SK-N-SH treated with all-trans-retinoic acid at 6 μM for 48 hours (cell line): Measurements from ENCODE around the gene RHO.

Experiments used
- ATAC-seq: fragments of 200-7000 bp; cut with Tn5 transposase; 3 replicates; pipeline ENCODE4 v1.9.1; 2020; ENCODE audit warnings: mild to moderate bottlenecking, moderate library complexity
- ARNTL ChIP-seq: fragments of 450-650 bp; formaldehyde crosslinking; IDR thresholded peaks from 2 replicates; pipeline ENCODE4 v1.5.0; 2020; ENCODE audit warnings: low read depth, mild to moderate bottlenecking, moderate library complexity, borderline replicate concordance
- BACH2 ChIP-seq: fragments of 250-450 bp; sonication (Bioruptor Pico); IDR thresholded peaks from 2 replicates; pipeline ENCODE4 v1.9.0; 2021; ENCODE audit warnings: mild to moderate bottlenecking, borderline replicate concordance
- ESRRG ChIP-seq: fragments of 250-450 bp; sonication (Bioruptor Pico); IDR thresholded peaks from 2 replicates; pipeline ENCODE4 v1.6.1; 2021; ENCODE audit warnings: mild to moderate bottlenecking
- GLIS3 ChIP-seq: fragments of 250-450 bp; sonication (Bioruptor Pico); IDR thresholded peaks from 2 replicates; pipeline ENCODE4 v1.5.0; 2020; ENCODE audit warnings: mild to moderate bottlenecking, moderate library complexity
- ISL1 ChIP-seq: fragments of 250-450 bp; sonication (Bioruptor Pico); IDR thresholded peaks from 2 replicates; pipeline ENCODE4 v2.1.2; 2022; ENCODE audit warnings: mild to moderate bottlenecking, moderate library complexity
- OSR1 ChIP-seq: fragments of 250-450 bp; sonication (Bioruptor Pico); IDR thresholded peaks from 2 replicates; pipeline ENCODE4 v1.8.0; 2022; ENCODE audit warnings: moderate library complexity, mild to moderate bottlenecking, inconsistent platforms
- PPARA ChIP-seq: fragments of 250-450 bp; sonication (Bioruptor Pico); IDR thresholded peaks from 2 replicates; pipeline ENCODE4 v1.5.0; 2020; ENCODE audit warnings: mild to moderate bottlenecking, borderline replicate concordance
- SNAI2 ChIP-seq: fragments of 250-450 bp; sonication (Bioruptor Pico); IDR thresholded peaks from 2 replicates; pipeline ENCODE4 v1.5.0; 2020; ENCODE audit warnings: mild to moderate bottlenecking, moderate library complexity
- TCF4 ChIP-seq: fragments of 250-450 bp; sonication (Bioruptor Pico); IDR thresholded peaks from 2 replicates; pipeline ENCODE4 v1.8.0; 2021; ENCODE audit warnings: mild to moderate bottlenecking, moderate library complexity, borderline replicate concordance
- ZC3H10 ChIP-seq: fragments of 250-450 bp; sonication (Bioruptor Pico); IDR thresholded peaks from 2 replicates; pipeline ENCODE4 v1.5.1; 2021; ENCODE audit warnings: mild to moderate bottlenecking, moderate library complexity
- ZFP3 ChIP-seq: fragments of 250-450 bp; sonication (Bioruptor Pico); IDR thresholded peaks from 2 replicates; pipeline ENCODE4 v1.5.0; 2020; ENCODE audit warnings: mild to moderate bottlenecking, moderate library complexity
- ZFP30 ChIP-seq: fragments of 450-650 bp; formaldehyde crosslinking; IDR thresholded peaks from 2 replicates; pipeline ENCODE4 v1.5.0; 2022; ENCODE audit warnings: mild to moderate bottlenecking, moderate library complexity
- ZNF565 ChIP-seq: fragments of 450-650 bp; formaldehyde crosslinking; conservative IDR thresholded peaks from 2 replicates; pipeline ENCODE4 v1.5.0; 2020; ENCODE audit warnings: low read depth, mild to moderate bottlenecking, moderate library complexity
- ZNF70 ChIP-seq: fragments of 450-650 bp; formaldehyde crosslinking; IDR thresholded peaks from 2 replicates; pipeline ENCODE4 v1.5.0; 2020; ENCODE audit warnings: mild to moderate bottlenecking, moderate library complexity
- ZNF8 ChIP-seq: fragments of 450-650 bp; formaldehyde crosslinking; IDR thresholded peaks from 2 replicates; pipeline ENCODE4 v1.5.0; 2020; ENCODE audit warnings: mild to moderate bottlenecking, moderate library complexity
- TF ChIP-seq, protein P1 (sequence below): fragments of 250-450 bp; sonication (Bioruptor Pico); IDR thresholded peaks from 2 replicates; pipeline ENCODE4 v1.5.0; 2020; ENCODE audit warnings: mild to moderate bottlenecking, moderate library complexity
- TF ChIP-seq, protein P2 (sequence below): fragments of 250-450 bp; sonication (Bioruptor Pico); IDR thresholded peaks from 2 replicates; pipeline ENCODE4 v1.5.1; 2020; ENCODE audit warnings: low read depth, mild to moderate bottlenecking, moderate library complexity
- TF ChIP-seq, protein P3 (sequence below): fragments of 250-450 bp; sonication (Bioruptor Pico); IDR thresholded peaks from 2 replicates; pipeline ENCODE4 v1.5.1; 2021; ENCODE audit warnings: mild to moderate bottlenecking, moderate library complexity
- TF ChIP-seq, protein P4 (sequence below): fragments of 250-450 bp; sonication (Bioruptor Pico); IDR thresholded peaks from 2 replicates; pipeline ENCODE4 v1.8.0; 2020; ENCODE audit warnings: mild to moderate bottlenecking, moderate library complexity, borderline replicate concordance
- TF ChIP-seq, protein P5 (sequence below): fragments of 250-450 bp; sonication (Bioruptor Pico); IDR thresholded peaks from 2 replicates; pipeline ENCODE4 v1.8.0; 2021; ENCODE audit warnings: low read depth, mild to moderate bottlenecking, moderate library complexity, borderline replicate concordance

The RHO gene

DNA sequence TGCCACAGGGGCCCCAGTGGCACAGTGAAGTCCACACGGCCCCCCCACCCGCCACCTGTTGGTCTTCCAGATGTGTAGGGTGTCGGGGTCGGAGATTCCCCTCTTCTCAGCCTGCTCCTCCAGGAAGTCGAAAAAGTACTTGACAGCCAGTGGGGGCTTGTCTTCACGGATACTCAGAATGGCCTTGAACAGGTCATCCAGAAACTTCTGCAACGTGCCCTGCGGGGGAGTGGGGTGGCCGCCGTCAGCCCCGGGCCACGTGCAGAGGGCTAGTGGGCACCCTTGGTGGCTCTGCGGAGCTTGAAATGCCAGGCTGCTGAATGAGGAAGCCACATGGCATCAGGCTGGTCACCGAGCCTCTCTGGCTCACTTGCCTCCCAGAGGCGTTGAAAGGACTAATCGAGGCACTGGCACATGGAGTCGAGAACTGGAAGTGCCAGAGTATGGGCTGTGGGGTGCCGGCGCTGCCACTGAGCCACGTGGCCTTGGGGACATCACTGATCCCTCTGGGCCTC, 31.2 kb downstream of the RHO start:
- no peak for ATAC-seq
- TF ChIP-seq, protein P1, sequence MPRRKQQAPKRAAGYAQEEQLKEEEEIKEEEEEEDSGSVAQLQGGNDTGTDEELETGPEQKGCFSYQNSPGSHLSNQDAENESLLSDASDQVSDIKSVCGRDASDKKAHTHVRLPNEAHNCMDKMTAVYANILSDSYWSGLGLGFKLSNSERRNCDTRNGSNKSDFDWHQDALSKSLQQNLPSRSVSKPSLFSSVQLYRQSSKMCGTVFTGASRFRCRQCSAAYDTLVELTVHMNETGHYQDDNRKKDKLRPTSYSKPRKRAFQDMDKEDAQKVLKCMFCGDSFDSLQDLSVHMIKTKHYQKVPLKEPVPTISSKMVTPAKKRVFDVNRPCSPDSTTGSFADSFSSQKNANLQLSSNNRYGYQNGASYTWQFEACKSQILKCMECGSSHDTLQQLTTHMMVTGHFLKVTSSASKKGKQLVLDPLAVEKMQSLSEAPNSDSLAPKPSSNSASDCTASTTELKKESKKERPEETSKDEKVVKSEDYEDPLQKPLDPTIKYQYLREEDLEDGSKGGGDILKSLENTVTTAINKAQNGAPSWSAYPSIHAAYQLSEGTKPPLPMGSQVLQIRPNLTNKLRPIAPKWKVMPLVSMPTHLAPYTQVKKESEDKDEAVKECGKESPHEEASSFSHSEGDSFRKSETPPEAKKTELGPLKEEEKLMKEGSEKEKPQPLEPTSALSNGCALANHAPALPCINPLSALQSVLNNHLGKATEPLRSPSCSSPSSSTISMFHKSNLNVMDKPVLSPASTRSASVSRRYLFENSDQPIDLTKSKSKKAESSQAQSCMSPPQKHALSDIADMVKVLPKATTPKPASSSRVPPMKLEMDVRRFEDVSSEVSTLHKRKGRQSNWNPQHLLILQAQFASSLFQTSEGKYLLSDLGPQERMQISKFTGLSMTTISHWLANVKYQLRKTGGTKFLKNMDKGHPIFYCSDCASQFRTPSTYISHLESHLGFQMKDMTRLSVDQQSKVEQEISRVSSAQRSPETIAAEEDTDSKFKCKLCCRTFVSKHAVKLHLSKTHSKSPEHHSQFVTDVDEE, result no peak
- TF ChIP-seq GLIS3 (CRISPR knock-in tag) (no peak), ZFP30 (CRISPR knock-in tag) (no peak), ESRRG (no peak), ARNTL (CRISPR knock-in tag) (no peak), SNAI2 (CRISPR knock-in tag) (no peak), PPARA (no peak), OSR1 (no peak), ZFP3 (no peak), ZNF8 (CRISPR knock-in tag) (no peak), ZNF70 (CRISPR knock-in tag) (no peak), ZNF565 (CRISPR knock-in tag) (no peak), BACH2 (no peak), ISL1 (CRISPR knock-in tag) (no peak)
- TF ChIP-seq, protein P2, sequence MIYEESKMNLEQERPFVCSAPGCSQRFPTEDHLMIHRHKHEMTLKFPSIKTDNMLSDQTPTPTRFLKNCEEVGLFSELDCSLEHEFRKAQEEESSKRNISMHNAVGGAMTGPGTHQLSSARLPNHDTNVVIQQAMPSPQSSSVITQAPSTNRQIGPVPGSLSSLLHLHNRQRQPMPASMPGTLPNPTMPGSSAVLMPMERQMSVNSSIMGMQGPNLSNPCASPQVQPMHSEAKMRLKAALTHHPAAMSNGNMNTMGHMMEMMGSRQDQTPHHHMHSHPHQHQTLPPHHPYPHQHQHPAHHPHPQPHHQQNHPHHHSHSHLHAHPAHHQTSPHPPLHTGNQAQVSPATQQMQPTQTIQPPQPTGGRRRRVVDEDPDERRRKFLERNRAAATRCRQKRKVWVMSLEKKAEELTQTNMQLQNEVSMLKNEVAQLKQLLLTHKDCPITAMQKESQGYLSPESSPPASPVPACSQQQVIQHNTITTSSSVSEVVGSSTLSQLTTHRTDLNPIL (CRISPR knock-in tag), result no peak
- TF ChIP-seq, protein P3, sequence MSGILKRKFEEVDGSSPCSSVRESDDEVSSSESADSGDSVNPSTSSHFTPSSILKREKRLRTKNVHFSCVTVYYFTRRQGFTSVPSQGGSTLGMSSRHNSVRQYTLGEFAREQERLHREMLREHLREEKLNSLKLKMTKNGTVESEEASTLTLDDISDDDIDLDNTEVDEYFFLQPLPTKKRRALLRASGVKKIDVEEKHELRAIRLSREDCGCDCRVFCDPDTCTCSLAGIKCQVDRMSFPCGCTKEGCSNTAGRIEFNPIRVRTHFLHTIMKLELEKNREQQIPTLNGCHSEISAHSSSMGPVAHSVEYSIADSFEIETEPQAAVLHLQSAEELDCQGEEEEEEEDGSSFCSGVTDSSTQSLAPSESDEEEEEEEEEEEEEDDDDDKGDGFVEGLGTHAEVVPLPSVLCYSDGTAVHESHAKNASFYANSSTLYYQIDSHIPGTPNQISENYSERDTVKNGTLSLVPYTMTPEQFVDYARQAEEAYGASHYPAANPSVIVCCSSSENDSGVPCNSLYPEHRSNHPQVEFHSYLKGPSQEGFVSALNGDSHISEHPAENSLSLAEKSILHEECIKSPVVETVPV (CRISPR knock-in tag), result no peak
- TF ChIP-seq, protein P4, sequence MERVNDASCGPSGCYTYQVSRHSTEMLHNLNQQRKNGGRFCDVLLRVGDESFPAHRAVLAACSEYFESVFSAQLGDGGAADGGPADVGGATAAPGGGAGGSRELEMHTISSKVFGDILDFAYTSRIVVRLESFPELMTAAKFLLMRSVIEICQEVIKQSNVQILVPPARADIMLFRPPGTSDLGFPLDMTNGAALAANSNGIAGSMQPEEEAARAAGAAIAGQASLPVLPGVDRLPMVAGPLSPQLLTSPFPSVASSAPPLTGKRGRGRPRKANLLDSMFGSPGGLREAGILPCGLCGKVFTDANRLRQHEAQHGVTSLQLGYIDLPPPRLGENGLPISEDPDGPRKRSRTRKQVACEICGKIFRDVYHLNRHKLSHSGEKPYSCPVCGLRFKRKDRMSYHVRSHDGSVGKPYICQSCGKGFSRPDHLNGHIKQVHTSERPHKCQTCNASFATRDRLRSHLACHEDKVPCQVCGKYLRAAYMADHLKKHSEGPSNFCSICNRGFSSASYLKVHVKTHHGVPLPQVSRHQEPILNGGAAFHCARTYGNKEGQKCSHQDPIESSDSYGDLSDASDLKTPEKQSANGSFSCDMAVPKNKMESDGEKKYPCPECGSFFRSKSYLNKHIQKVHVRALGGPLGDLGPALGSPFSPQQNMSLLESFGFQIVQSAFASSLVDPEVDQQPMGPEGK (CRISPR knock-in tag), result no peak

DNA sequence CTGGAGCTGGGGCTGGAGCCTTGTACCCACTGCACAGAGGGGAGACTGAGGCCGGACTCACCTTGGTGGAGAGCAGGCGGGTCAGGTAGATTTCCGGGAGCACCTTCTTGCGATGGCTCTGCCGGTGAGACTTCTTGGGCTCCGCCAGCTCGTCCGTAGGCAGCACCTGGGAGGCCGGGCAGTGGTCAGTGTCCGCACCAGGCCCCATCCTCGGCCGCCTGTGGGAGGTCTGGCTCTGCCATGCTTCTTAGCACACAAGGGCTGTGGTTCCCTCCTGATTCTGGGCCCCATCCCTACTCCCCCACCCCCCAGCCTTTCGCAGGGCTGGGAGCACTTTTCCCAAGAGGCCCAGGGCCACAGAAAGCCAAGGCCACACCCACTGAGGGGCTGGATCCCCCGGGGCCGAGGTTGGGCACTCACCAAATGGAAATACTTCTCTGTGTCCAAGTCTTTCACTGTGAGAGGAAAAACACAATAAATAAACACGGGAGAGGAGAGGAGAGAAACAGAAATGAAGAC, 31.9 kb downstream of the RHO start:
- ATAC-seq, result peak; percentile 17
- TF ChIP-seq ZNF8 (CRISPR knock-in tag), result no peak
- TF ChIP-seq OSR1, result no peak
- TF ChIP-seq, protein P1, result no peak; the same call in 1 of the 2 replicates
- TF ChIP-seq, protein P3 (CRISPR knock-in tag), result no peak
- TF ChIP-seq, protein P4 (CRISPR knock-in tag), result no peak
- TF ChIP-seq, protein P5, sequence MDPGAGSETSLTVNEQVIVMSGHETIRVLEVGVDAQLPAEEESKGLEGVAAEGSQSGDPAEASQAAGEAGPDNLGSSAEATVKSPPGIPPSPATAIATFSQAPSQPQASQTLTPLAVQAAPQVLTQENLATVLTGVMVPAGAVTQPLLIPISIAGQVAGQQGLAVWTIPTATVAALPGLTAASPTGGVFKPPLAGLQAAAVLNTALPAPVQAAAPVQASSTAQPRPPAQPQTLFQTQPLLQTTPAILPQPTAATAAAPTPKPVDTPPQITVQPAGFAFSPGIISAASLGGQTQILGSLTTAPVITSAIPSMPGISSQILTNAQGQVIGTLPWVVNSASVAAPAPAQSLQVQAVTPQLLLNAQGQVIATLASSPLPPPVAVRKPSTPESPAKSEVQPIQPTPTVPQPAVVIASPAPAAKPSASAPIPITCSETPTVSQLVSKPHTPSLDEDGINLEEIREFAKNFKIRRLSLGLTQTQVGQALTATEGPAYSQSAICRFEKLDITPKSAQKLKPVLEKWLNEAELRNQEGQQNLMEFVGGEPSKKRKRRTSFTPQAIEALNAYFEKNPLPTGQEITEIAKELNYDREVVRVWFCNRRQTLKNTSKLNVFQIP, result no peak
- no peak for TF ChIP-seq ZC3H10 (CRISPR knock-in tag)
- no peak for TF ChIP-seq BACH2
- TF ChIP-seq TCF4 (CRISPR knock-in tag), result no peak
- TF ChIP-seq ZNF70 (CRISPR knock-in tag), result no peak
- TF ChIP-seq, protein P2 (CRISPR knock-in tag), result no peak
- TF ChIP-seq, all 23 proteins: peak for 0
